ENCODE data around the gene ATXN3L. TPM values are rescaled to one million over a fixed set of nuclear protein-coding genes. Genes with fewer than 3 reads are reported as not detected.

Gene ATXN3L
- total RNA-seq, 1 experiment from 2014 or later: not detected

GRCh38 chrX:13284570-13284969 is 35.3 kb downstream of the ATXN3L start:
- intact Hi-C loops (cut with micrococcal nuclease; ENCODE audit: unreplicated experiment): loop anchor here (10.0 kb wide), 2 partner anchors 190 to 310 kb away; partner anchors contain the start of gene TMSB4X
- H3K9me3 Mint-ChIP-seq (ENCODE audit: low read depth, unreplicated experiment): peaks cover 2% of the 10 kb centered on the region
- BruUV-seq (replicated peaks): no TSS peak
- peaks cover 15% of the 10 kb centered on the region for H3K36me3 Mint-ChIP-seq (ENCODE audit: insufficient read depth, unreplicated experiment)
- no peak overlapping the region for H3K4me3 Mint-ChIP-seq (ENCODE audit: low read depth, unreplicated experiment)
- no peaks in the 10 kb centered on the region for H3K27me3 Mint-ChIP-seq (ENCODE audit: unreplicated experiment)
- no peak for TF ChIP-seq CTCF (IDR thresholded peaks at IDR 0.05; ENCODE audit: unreplicated experiment)
- peak overlapping the region; percentile 90 for H3K27ac Mint-ChIP-seq (ENCODE audit: unreplicated experiment)
- CTCF ChIA-PET: no interaction called here
- peaks cover 48% of the 10 kb centered on the region for H3K4me1 Mint-ChIP-seq (ENCODE audit: low read depth, unreplicated experiment)
- no peak for DNase-seq

GRCh38 chrX:13283950-13284546 is 35.8 kb downstream of the ATXN3L start:
- no TSS peak for BruUV-seq (replicated peaks)
- H3K4me1 Mint-ChIP-seq (ENCODE audit: low read depth, unreplicated experiment): peaks cover 47% of the 10 kb centered on the region

GRCh38 chrX:13283512-13283911 is 36.3 kb downstream of the ATXN3L start:
- H3K4me1 Mint-ChIP-seq (ENCODE audit: low read depth, unreplicated experiment): peaks cover 46% of the 10 kb centered on the region
- CTCF ChIA-PET: interaction anchor here (0.5 kb wide), 1 partner anchor 79 kb away, joined by 5 read pairs; no protein-coding TSS in a partner anchor
- H3K4me3 Mint-ChIP-seq (ENCODE audit: low read depth, unreplicated experiment): no peak overlapping the region
- intact Hi-C loops (cut with micrococcal nuclease; ENCODE audit: unreplicated experiment): loop anchor here (10.0 kb wide), 2 partner anchors 189 to 309 kb away; partner anchors contain the start of gene TMSB4X
- no peak for TF ChIP-seq CTCF (IDR thresholded peaks at IDR 0.05; ENCODE audit: unreplicated experiment)
- H3K27ac Mint-ChIP-seq (ENCODE audit: unreplicated experiment): peak overlapping the region; percentile 90
- H3K36me3 Mint-ChIP-seq (ENCODE audit: insufficient read depth, unreplicated experiment): peaks cover 15% of the 10 kb centered on the region
- H3K9me3 Mint-ChIP-seq (ENCODE audit: low read depth, unreplicated experiment): peaks cover 2% of the 10 kb centered on the region
- DNase-seq: no peak
- BruUV-seq (replicated peaks): no TSS peak
- H3K27me3 Mint-ChIP-seq (ENCODE audit: unreplicated experiment): no peaks in the 10 kb centered on the region

More at GRCh38 chrX:13283950-13284546, 35.8 kb downstream of the ATXN3L start:
- H3K4me3 Mint-ChIP-seq (ENCODE audit: low read depth, unreplicated experiment): no peak overlapping the region
- intact Hi-C loops (cut with micrococcal nuclease; ENCODE audit: unreplicated experiment): loop anchor here (10.0 kb wide), 2 partner anchors 189 to 309 kb away; partner anchors contain the start of gene TMSB4X
- DNase-seq: no peak
- no peaks in the 10 kb centered on the region for H3K27me3 Mint-ChIP-seq (ENCODE audit: unreplicated experiment)
- CTCF ChIA-PET: interaction anchor here (0.5 kb wide), 1 partner anchor 79 kb away, joined by 5 read pairs; no protein-coding TSS in a partner anchor
- no peak for TF ChIP-seq CTCF (IDR thresholded peaks at IDR 0.05; ENCODE audit: unreplicated experiment)
- peaks cover 15% of the 10 kb centered on the region for H3K36me3 Mint-ChIP-seq (ENCODE audit: insufficient read depth, unreplicated experiment)
- H3K27ac Mint-ChIP-seq (ENCODE audit: unreplicated experiment): peak overlapping the region; percentile 90
- H3K9me3 Mint-ChIP-seq (ENCODE audit: low read depth, unreplicated experiment): peaks cover 2% of the 10 kb centered on the region

- intact Hi-C loops (cut with micrococcal nuclease; ENCODE audit: unreplicated experiment): loop anchor here (10.0 kb wide), 2 partner anchors 186 to 306 kb away; partner anchors contain the start of gene TMSB4X
- no peaks in the 10 kb centered on the region for H3K27me3 Mint-ChIP-seq (ENCODE audit: unreplicated experiment)
- H3K4me3 Mint-ChIP-seq (ENCODE audit: low read depth, unreplicated experiment): no peak overlapping the region
- no TSS peak for BruUV-seq (replicated peaks)
- no peak overlapping the region for H3K27ac Mint-ChIP-seq (ENCODE audit: unreplicated experiment)
- H3K4me1 Mint-ChIP-seq (ENCODE audit: low read depth, unreplicated experiment): peaks cover 28% of the 10 kb centered on the region
- TF ChIP-seq CTCF (IDR thresholded peaks at IDR 0.05; ENCODE audit: unreplicated experiment): no peak
- no peaks in the 10 kb centered on the region for H3K9me3 Mint-ChIP-seq (ENCODE audit: low read depth, unreplicated experiment)
- no peaks in the 10 kb centered on the region for H3K36me3 Mint-ChIP-seq (ENCODE audit: insufficient read depth, unreplicated experiment)
- DNase-seq: no peak
- CTCF ChIA-PET: no interaction called here
These were observed 38.6 kb downstream of the ATXN3L start for GRCh38 chrX:13281289-13281688.

Measured in Calu3 (cell line).